GM10266 (cell line): ENCODE measurements around the gene S100A7A.

Experiments
- DNase-seq: peaks from one replicate; pipeline ENCODE4 v3.0.0; 2012; ENCODE audit errors: extremely low spot score
- CTCF ChIP-seq: IDR thresholded peaks from 2 replicates; pipeline ENCODE4 v1.5.1; 2012; ENCODE audit warnings: mild to moderate bottlenecking, low read depth; ENCODE audit not compliant: control insufficient read depth, insufficient read depth; ENCODE audit errors: missing control alignments

Gene S100A7A

GRCh38 chr1:153375511-153375910 is 40.8 kb upstream of the S100A7A start, which contains the start of gene S100A12:
S100A12 (minus strand) TSS chr1:153375621; CDS start chr1:153374592, 1,029 bp downstream.
- TF ChIP-seq CTCF = no peak
- no peak for DNase-seq

- DNase-seq = no peak
- no peak for TF ChIP-seq CTCF
Measured at GRCh38 chr1:153379591-153379990, 36.7 kb upstream of the S100A7A start.

GRCh38 chr1:153380711-153381110 is 35.6 kb upstream of the S100A7A start:
- no peak for DNase-seq
- TF ChIP-seq CTCF = no peak

- no peak for TF ChIP-seq CTCF
- no peak for DNase-seq
Measured at GRCh38 chr1:153384958-153385580, 31.3 kb upstream of the S100A7A start.

- TF ChIP-seq CTCF = no peak
- no peak for DNase-seq
Measured at GRCh38 chr1:153386500-153386901, 29.8 kb upstream of the S100A7A start.

GRCh38 chr1:153387001-153387400 is 29.3 kb upstream of the S100A7A start:
- DNase-seq = no peak
- TF ChIP-seq CTCF = no peak

GRCh38 chr1:153387785-153388184 is 28.5 kb upstream of the S100A7A start:
- no peak for TF ChIP-seq CTCF
- DNase-seq = no peak
